HG03066 (cell line): Measurements from ENCODE around the gene GPT2.
A peak's percentile ranks its signal among the peaks of the same experiment; 100 is the strongest.
"Not testable (repeated sequence)": the region's sequence is repeated elsewhere in the genome, so short reads cannot be mapped to it uniquely, and the experiment has no call there.

Source experiments
- ATAC-seq: cut with Tn5 transposase; IDR thresholded peaks from one replicate; pipeline ENCODE4 v1.9.1; 2021; ENCODE audit warnings: low read depth; ENCODE audit not compliant: unreplicated experiment

Gene GPT2

GRCh38 chr16:46918400-46918799 lies 34.2 kb downstream of the GPT2 start:
- no peak for ATAC-seq

GRCh38 chr16:46918905-46919792 lies 35.0 kb downstream of the GPT2 start:
- ATAC-seq = peak; percentile 93

- no peak for ATAC-seq
Measured at GRCh38 chr16:46920402-46921068, 36.4 kb downstream of the GPT2 start.

GRCh38 chr16:46922239-46922638 lies 38.1 kb downstream of the GPT2 start:
- no peak for ATAC-seq

- ATAC-seq = no peak
Measured at GRCh38 chr16:46923513-46924295, 39.5 kb downstream of the GPT2 start.

GRCh38 chr16:46924402-46924801 lies 40.2 kb downstream of the GPT2 start:
- ATAC-seq = no peak

GRCh38 chr16:46926470-46927225 lies 42.5 kb downstream of the GPT2 start:
- ATAC-seq = no peak

GRCh38 chr16:46927273-46927672 lies 43.1 kb downstream of the GPT2 start:
- ATAC-seq = no peak

- ATAC-seq = no peak
Measured at GRCh38 chr16:46928811-46929210, 44.6 kb downstream of the GPT2 start.

- no peak for ATAC-seq
Measured at GRCh38 chr16:46929378-46930332, 45.5 kb downstream of the GPT2 start.

- no peak for ATAC-seq
Measured at GRCh38 chr16:46930861-46931260, 46.7 kb downstream of the GPT2 start.

GRCh38 chr16:46932802-46933201 lies 48.6 kb downstream of the GPT2 start:
- no peak for ATAC-seq

GRCh38 chr16:46937536-46937935 lies 53.4 kb downstream of the GPT2 start:
- ATAC-seq = no peak

- not testable (repeated sequence) for ATAC-seq
Measured at GRCh38 chr16:46944713-46945112, 60.6 kb downstream of the GPT2 start.

- ATAC-seq = peak; percentile 65
Measured at GRCh38 chr16:46947900-46948547, 63.9 kb downstream of the GPT2 start.

GRCh38 chr16:46948548-46949166 lies 64.5 kb downstream of the GPT2 start:
- no peak for ATAC-seq

- no peak for ATAC-seq
Measured at GRCh38 chr16:46949241-46949892, 65.2 kb downstream of the GPT2 start.

GRCh38 chr16:46950009-46950408 lies 65.8 kb downstream of the GPT2 start:
- no peak for ATAC-seq
